SH-SY5Y (cell line): ENCODE data around the gene RELL2.

ENCODE experiments used
- GATA2 ChIP-seq: IDR thresholded peaks from 2 replicates; pipeline ENCODE4 v1.6.1; 2011; ENCODE audit warnings: mild to moderate bottlenecking, low read depth, low read length
- GATA3 ChIP-seq: IDR thresholded peaks from 2 replicates; pipeline ENCODE4 v1.6.1; 2011; ENCODE audit warnings: low read depth, mild to moderate bottlenecking, low read length, moderate library complexity

- TF ChIP-seq GATA2 (no peak), GATA3 (no peak)
Measured at GRCh38 chr5:141655020-141655419, 18.2 kb downstream of the RELL2 start.
